A549 (cell line): ENCODE measurements around the gene DCAF6.

Source experiments
- CTCF ChIP-seq: fragments of >200 bp; sonication (Bioruptor Twin); formaldehyde crosslinking; IDR thresholded peaks from 3 replicates; pipeline ENCODE4 v1.5.1; 2016
- EP300 ChIP-seq, 2 experiments: fragments of >200 bp; sonication (Bioruptor Twin); formaldehyde crosslinking; IDR thresholded peaks; 2 replicates in 1 of 2; 3 replicates in 1 of 2; pipeline ENCODE4 v1.6.1; 2016 to 2017
- HEYL ChIP-seq: fragments of 250-450 bp; sonication (Bioruptor Pico); IDR thresholded peaks from 2 replicates; pipeline ENCODE4 v1.8.0; 2021; ENCODE audit warnings: mild to moderate bottlenecking, moderate library complexity
- KDM5A ChIP-seq: fragments of 200-600 bp; sonication (generic); IDR thresholded peaks from 2 replicates; pipeline ENCODE4 v1.6.1; 2016; ENCODE audit warnings: antibody characterized with exemption, mild to moderate bottlenecking
- MAX ChIP-seq: IDR thresholded peaks from 2 replicates; pipeline ENCODE4 v1.6.1; 2012
- NR3C1 ChIP-seq: fragments of >200 bp; sonication (Bioruptor Twin); formaldehyde crosslinking; IDR thresholded peaks from 3 replicates; pipeline ENCODE4 v1.6.1; 2017
- POLR2A ChIP-seq: IDR thresholded peaks from 2 replicates; pipeline ENCODE4 v1.6.1; 2012; ENCODE audit warnings: mild to moderate bottlenecking, low read length
- RAD21 ChIP-seq, 2 experiments: fragments of >200 bp in 1 of 2; sonication (Bioruptor Twin) in 1 of 2; formaldehyde crosslinking in 1 of 2; IDR thresholded peaks in 1 of 2; conservative IDR thresholded peaks in 1 of 2; 2 replicates in 1 of 2; 3 replicates in 1 of 2; pipeline ENCODE4 v1.6.1; 2012 to 2018; ENCODE audit warnings: inconsistent platforms in 1 of 2
- RCOR1 ChIP-seq: fragments of 150-350 bp; IDR thresholded peaks from 2 replicates; pipeline ENCODE4 v1.6.1; 2014; ENCODE audit warnings: antibody characterized with exemption, low read length, low read depth
- REST ChIP-seq: fragments of 200-600 bp; sonication (generic); IDR thresholded peaks from 2 replicates; pipeline ENCODE4 v1.6.1; 2016; ENCODE audit warnings: antibody characterized with exemption, mild to moderate bottlenecking, moderate library complexity
- SMC3 ChIP-seq: fragments of >200 bp; sonication (Bioruptor Twin); formaldehyde crosslinking; IDR thresholded peaks from 3 replicates; pipeline ENCODE4 v1.6.1; 2018; ENCODE audit warnings: inconsistent platforms
- ZFP36 ChIP-seq: fragments of 450-650 bp; IDR thresholded peaks from 2 replicates; pipeline ENCODE4 v1.6.1; 2014; ENCODE audit warnings: borderline replicate concordance; ENCODE audit not compliant: partially characterized antibody

GRCh38 chr1:167928457-167928852 is 8.0 kb upstream of the DCAF6 start:
- TF ChIP-seq MAX (no peak), CTCF (no peak), KDM5A (no peak), NR3C1 (no peak), REST (no peak), HEYL (no peak), SMC3 (no peak), EP300 (IDR thresholded peaks at IDR 0.05) (no peak), RCOR1 (no peak), ZFP36 (no peak), POLR2A (no peak), RAD21 (conservative IDR thresholded peaks at IDR 0.05 in 1 of 2, IDR thresholded peaks at IDR 0.05 in 1 of 2) (no peak)
